Measurements from ENCODE around the gene MRM1.

Gene MRM1

GRCh38 chr17:36593656-36594316, 7.6 kb upstream of the MRM1 start:
- no peaks in the 10 kb centered on the region for H3K4me1 ChIP-seq
- H3K4me3 ChIP-seq (ENCODE audit: low read depth, low read length) = no peak overlapping the region
- no peak for DNase-seq
- TF ChIP-seq, protein P1, sequence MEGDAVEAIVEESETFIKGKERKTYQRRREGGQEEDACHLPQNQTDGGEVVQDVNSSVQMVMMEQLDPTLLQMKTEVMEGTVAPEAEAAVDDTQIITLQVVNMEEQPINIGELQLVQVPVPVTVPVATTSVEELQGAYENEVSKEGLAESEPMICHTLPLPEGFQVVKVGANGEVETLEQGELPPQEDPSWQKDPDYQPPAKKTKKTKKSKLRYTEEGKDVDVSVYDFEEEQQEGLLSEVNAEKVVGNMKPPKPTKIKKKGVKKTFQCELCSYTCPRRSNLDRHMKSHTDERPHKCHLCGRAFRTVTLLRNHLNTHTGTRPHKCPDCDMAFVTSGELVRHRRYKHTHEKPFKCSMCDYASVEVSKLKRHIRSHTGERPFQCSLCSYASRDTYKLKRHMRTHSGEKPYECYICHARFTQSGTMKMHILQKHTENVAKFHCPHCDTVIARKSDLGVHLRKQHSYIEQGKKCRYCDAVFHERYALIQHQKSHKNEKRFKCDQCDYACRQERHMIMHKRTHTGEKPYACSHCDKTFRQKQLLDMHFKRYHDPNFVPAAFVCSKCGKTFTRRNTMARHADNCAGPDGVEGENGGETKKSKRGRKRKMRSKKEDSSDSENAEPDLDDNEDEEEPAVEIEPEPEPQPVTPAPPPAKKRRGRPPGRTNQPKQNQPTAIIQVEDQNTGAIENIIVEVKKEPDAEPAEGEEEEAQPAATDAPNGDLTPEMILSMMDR (IDR thresholded peaks at IDR 0.05; ENCODE audit: low read depth, low read length) = no peak
- peaks cover 5% of the 10 kb centered on the region for H3K36me3 ChIP-seq
- H3K9me3 ChIP-seq = no peaks in the 10 kb centered on the region
- H3K27me3 ChIP-seq = no peaks in the 10 kb centered on the region

- Histone ChIP-seq H3K4me1 (no peaks in the 10 kb centered on the region), H3K36me3 (peaks cover 2% of the 10 kb centered on the region; the same call in 1 of the 2 replicates)
- TF ChIP-seq, protein P1 (IDR thresholded peaks at IDR 0.05; ENCODE audit: low read depth, low read length) = no peak
Measured at GRCh38 chr17:36594626-36595401, 6.6 kb upstream of the MRM1 start.

DNA sequence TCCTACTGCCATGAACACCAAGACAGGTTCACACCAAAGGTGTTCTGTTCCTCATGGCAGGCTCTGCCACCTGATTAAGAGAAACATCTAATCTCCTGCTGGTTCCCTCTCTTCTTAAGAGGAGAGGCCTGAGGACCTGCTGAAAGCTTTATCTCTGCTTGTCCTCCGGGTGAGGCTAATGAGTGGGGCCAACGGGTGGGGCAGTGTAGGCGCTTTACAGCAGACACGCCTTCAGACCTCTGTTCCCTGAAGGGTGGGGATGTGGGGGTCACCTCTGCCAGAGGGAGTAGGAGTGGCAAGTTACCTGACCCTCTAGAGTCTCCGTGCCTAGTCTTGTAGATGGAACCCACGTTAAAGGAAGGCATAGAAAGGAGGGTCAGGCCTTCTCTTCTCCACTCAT, 4.2 kb upstream of the MRM1 start:
- Histone ChIP-seq H3K4me1 (no peaks in the 10 kb centered on the region), H3K27me3 (no peaks in the 10 kb centered on the region), H3K9me3 (no peaks in the 10 kb centered on the region), H3K4me3 (ENCODE audit: low read depth, low read length) (no peak overlapping the region), H3K36me3 (0 out of 2 replicates have a peak, but pooled peaks cover 2% of the 10 kb centered on the region)
- no peak for DNase-seq
- TF ChIP-seq, protein P1 (IDR thresholded peaks at IDR 0.05; ENCODE audit: low read depth, low read length) = no peak

More at GRCh38 chr17:36594626-36595401, 6.6 kb upstream of the MRM1 start:
- Histone ChIP-seq H3K9me3 (no peaks in the 10 kb centered on the region), H3K27me3 (no peaks in the 10 kb centered on the region), H3K4me3 (ENCODE audit: low read depth, low read length) (no peak overlapping the region)
- DNase-seq = no peak

GRCh38 chr17:36597866-36598777, 3.3 kb upstream of the MRM1 start:
- TF ChIP-seq, protein P1 (IDR thresholded peaks at IDR 0.05; ENCODE audit: low read depth, low read length) = no peak
- 0 out of 2 replicates have a peak, but pooled peaks cover 2% of the 10 kb centered on the region for H3K36me3 ChIP-seq
- no peaks in the 10 kb centered on the region for H3K4me1 ChIP-seq
- no peaks in the 10 kb centered on the region for H3K9me3 ChIP-seq
- no peaks in the 10 kb centered on the region for H3K27me3 ChIP-seq
- H3K4me3 ChIP-seq (ENCODE audit: low read depth, low read length) = no peak overlapping the region
- DNase-seq = no peak

GRCh38 chr17:36598951-36599401, 2.4 kb upstream of the MRM1 start:
- DNase-seq = no peak

More at GRCh38 chr17:36598951-36599401, 2.4 kb upstream of the MRM1 start:
- H3K4me1 ChIP-seq = no peaks in the 10 kb centered on the region
- H3K9me3 ChIP-seq = no peaks in the 10 kb centered on the region
- H3K36me3 ChIP-seq = 0 out of 2 replicates have a peak, but pooled peaks cover 2% of the 10 kb centered on the region
- TF ChIP-seq, protein P1 (IDR thresholded peaks at IDR 0.05; ENCODE audit: low read depth, low read length) = no peak
- no peak overlapping the region for H3K4me3 ChIP-seq (ENCODE audit: low read depth, low read length)
- no peaks in the 10 kb centered on the region for H3K27me3 ChIP-seq
